NB4 (cell line): ENCODE measurements around the gene FAR1.

Experiments
- MYC ChIP-seq: IDR thresholded peaks from 2 replicates; pipeline ENCODE4 v1.6.1; 2011; ENCODE audit warnings: low read depth, low read length
- POLR2A ChIP-seq: IDR thresholded peaks from 2 replicates; pipeline ENCODE4 v1.6.1; 2011; ENCODE audit warnings: mild to moderate bottlenecking; ENCODE audit not compliant: insufficient read length; ENCODE audit errors: extremely low read depth
- TF ChIP-seq, protein P1 (sequence below): IDR thresholded peaks from one replicate; pipeline ENCODE4 v1.5.1; 2012; ENCODE audit warnings: low read depth, low read length
- TF ChIP-seq, protein P2 (sequence below): IDR thresholded peaks from 2 replicates; pipeline ENCODE4 v1.6.1; 2011; ENCODE audit warnings: low read depth, low read length

DNA sequence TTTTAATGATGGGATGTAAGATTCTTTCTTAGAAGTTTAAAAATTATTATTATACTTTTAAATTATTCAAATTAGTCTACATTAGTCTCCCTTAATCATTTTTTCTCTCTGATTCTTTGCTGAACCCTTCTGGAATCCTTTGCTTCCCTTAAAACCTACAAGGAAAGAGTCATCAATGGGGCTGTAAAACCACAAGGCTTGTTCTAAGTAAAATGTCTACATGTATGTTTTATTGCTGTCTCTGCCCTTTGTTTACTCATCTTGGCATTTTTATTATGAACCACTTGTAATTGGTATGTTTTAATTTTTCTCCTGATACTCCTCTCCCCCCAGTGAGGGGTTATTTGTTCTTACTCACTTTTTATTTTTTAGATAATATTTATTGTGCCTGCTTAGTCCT is 27.4 kb downstream of the FAR1 start:
- no peak for TF ChIP-seq POLR2A
- TF ChIP-seq, protein P1, sequence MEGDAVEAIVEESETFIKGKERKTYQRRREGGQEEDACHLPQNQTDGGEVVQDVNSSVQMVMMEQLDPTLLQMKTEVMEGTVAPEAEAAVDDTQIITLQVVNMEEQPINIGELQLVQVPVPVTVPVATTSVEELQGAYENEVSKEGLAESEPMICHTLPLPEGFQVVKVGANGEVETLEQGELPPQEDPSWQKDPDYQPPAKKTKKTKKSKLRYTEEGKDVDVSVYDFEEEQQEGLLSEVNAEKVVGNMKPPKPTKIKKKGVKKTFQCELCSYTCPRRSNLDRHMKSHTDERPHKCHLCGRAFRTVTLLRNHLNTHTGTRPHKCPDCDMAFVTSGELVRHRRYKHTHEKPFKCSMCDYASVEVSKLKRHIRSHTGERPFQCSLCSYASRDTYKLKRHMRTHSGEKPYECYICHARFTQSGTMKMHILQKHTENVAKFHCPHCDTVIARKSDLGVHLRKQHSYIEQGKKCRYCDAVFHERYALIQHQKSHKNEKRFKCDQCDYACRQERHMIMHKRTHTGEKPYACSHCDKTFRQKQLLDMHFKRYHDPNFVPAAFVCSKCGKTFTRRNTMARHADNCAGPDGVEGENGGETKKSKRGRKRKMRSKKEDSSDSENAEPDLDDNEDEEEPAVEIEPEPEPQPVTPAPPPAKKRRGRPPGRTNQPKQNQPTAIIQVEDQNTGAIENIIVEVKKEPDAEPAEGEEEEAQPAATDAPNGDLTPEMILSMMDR, result no peak
- TF ChIP-seq, protein P2, sequence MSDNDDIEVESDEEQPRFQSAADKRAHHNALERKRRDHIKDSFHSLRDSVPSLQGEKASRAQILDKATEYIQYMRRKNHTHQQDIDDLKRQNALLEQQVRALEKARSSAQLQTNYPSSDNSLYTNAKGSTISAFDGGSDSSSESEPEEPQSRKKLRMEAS, result no peak
- no peak for TF ChIP-seq MYC
